MM.1S (cell line): ENCODE measurements around the gene ITSN2.

ENCODE experiments used
- EZH2 ChIP-seq: fragments of 300-600 bp; sonication (generic); optimal IDR thresholded peaks from 2 replicates; pipeline ENCODE3; 2017; ENCODE audit warnings: low read depth, mild to moderate bottlenecking, antibody characterized with exemption, low read length, mixed read lengths
- TF ChIP-seq, protein P1 (sequence below): fragments of 300-600 bp; sonication (generic); IDR thresholded peaks from 2 replicates; pipeline ENCODE4 v1.5.1; 2016; ENCODE audit warnings: antibody characterized with exemption, low read length, mixed read lengths

- TF ChIP-seq, protein P1, sequence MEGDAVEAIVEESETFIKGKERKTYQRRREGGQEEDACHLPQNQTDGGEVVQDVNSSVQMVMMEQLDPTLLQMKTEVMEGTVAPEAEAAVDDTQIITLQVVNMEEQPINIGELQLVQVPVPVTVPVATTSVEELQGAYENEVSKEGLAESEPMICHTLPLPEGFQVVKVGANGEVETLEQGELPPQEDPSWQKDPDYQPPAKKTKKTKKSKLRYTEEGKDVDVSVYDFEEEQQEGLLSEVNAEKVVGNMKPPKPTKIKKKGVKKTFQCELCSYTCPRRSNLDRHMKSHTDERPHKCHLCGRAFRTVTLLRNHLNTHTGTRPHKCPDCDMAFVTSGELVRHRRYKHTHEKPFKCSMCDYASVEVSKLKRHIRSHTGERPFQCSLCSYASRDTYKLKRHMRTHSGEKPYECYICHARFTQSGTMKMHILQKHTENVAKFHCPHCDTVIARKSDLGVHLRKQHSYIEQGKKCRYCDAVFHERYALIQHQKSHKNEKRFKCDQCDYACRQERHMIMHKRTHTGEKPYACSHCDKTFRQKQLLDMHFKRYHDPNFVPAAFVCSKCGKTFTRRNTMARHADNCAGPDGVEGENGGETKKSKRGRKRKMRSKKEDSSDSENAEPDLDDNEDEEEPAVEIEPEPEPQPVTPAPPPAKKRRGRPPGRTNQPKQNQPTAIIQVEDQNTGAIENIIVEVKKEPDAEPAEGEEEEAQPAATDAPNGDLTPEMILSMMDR = peak; percentile 98
- TF ChIP-seq EZH2 = no peak
Observed at GRCh38 chr2:24164416-24164973, 195.8 kb downstream of the ITSN2 start.
